ENCODE measurements around the gene BBS9. TPM values are rescaled to one million over a fixed set of nuclear protein-coding genes. Genes with fewer than 3 reads are reported as not detected.
A peak's percentile ranks its signal among the peaks of the same experiment; 100 is the strongest.

The BBS9 gene
- total RNA-seq, 1 experiment from 2014 or later, result 9.4 TPM

DNA sequence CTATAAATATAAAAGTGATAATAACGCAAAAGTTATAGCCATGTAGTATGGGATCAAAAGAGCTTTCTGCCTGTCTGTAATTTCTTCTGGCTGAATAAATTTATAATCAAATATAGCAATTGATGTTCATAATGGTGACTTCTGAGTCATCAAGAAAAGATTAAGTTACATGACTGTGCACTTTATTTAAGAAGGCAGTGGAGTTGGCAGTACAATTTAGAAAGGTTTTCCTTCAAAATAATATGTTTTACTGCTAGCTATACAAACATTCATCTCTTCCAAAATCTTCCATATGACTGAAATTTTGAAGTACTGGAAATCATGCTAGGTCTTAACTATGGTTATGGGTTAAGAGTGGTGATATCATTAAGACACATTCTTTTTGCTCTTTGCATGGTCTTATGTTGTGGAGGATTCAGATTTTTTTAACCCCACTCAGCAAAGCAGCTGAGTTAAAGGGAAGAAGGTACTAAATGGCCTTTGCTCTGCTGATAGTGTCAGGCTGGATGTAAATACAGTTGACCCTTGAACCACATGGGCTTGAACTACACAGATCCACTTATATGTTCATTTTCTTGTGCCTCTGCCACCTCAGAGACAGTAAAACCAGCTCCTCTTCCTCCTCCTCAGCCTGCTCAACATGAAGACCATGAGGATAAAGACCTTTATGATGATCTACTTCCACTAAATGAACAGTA lies 323.6 kb downstream of the BBS9 start:
- Mint-ChIP-seq H3K9me3 (ENCODE audit: low read depth, unreplicated experiment) (peaks cover 3% of the 10 kb centered on the region), H3K4me3 (ENCODE audit: low read depth, unreplicated experiment) (no peak overlapping the region), H3K4me1 (ENCODE audit: low read depth, unreplicated experiment) (no peaks in the 10 kb centered on the region), H3K27me3 (ENCODE audit: unreplicated experiment) (no peaks in the 10 kb centered on the region), H3K27ac (ENCODE audit: unreplicated experiment) (no peak overlapping the region), H3K36me3 (ENCODE audit: insufficient read depth, unreplicated experiment) (no peaks in the 10 kb centered on the region)
- no peak for DNase-seq
- intact Hi-C loops (cut with micrococcal nuclease; ENCODE audit: unreplicated experiment), result no loop called here
- CTCF ChIA-PET, result interaction anchor here (0.7 kb wide), 1 partner anchor 305 kb away, joined by 5 read pairs; no protein-coding TSS in a partner anchor
- TF ChIP-seq, protein P1, sequence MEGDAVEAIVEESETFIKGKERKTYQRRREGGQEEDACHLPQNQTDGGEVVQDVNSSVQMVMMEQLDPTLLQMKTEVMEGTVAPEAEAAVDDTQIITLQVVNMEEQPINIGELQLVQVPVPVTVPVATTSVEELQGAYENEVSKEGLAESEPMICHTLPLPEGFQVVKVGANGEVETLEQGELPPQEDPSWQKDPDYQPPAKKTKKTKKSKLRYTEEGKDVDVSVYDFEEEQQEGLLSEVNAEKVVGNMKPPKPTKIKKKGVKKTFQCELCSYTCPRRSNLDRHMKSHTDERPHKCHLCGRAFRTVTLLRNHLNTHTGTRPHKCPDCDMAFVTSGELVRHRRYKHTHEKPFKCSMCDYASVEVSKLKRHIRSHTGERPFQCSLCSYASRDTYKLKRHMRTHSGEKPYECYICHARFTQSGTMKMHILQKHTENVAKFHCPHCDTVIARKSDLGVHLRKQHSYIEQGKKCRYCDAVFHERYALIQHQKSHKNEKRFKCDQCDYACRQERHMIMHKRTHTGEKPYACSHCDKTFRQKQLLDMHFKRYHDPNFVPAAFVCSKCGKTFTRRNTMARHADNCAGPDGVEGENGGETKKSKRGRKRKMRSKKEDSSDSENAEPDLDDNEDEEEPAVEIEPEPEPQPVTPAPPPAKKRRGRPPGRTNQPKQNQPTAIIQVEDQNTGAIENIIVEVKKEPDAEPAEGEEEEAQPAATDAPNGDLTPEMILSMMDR (IDR thresholded peaks at IDR 0.05; ENCODE audit: unreplicated experiment), result no peak
- no TSS peak for BruUV-seq (replicated peaks)

- TF ChIP-seq, protein P1 (IDR thresholded peaks at IDR 0.05; ENCODE audit: unreplicated experiment), result no peak
- Mint-ChIP-seq H3K27me3 (ENCODE audit: unreplicated experiment) (no peaks in the 10 kb centered on the region), H3K9me3 (ENCODE audit: low read depth, unreplicated experiment) (no peaks in the 10 kb centered on the region), H3K36me3 (ENCODE audit: insufficient read depth, unreplicated experiment) (no peaks in the 10 kb centered on the region), H3K4me3 (ENCODE audit: low read depth, unreplicated experiment) (no peak overlapping the region), H3K4me1 (ENCODE audit: low read depth, unreplicated experiment) (no peaks in the 10 kb centered on the region), H3K27ac (ENCODE audit: unreplicated experiment) (no peak overlapping the region)
- no TSS peak for BruUV-seq (replicated peaks)
- intact Hi-C loops (cut with micrococcal nuclease; ENCODE audit: unreplicated experiment), result no loop called here
- no peak for DNase-seq
- CTCF ChIA-PET, result no interaction called here
These were observed 327.7 kb downstream of the BBS9 start for GRCh38 chr7:33457039-33457438.

DNA sequence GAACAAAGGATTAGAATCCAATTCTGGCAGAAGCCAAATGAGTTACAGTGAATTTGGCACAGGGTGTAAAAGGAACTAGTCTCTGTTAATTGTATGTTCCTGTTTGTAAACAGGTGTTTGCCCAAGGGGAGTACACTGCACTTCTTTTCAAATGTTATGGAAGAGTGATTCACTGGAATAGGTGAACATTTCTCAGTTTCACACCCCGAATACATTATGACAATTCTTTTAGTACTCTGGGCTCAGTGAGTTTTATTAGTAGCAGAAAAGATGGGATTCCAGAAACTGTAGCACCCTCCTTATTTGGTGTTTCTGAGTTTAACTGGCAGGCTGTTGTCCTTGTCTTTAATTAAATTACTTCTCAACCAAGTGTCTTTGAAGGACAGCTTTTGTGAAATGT lies 329.2 kb downstream of the BBS9 start:
- Mint-ChIP-seq H3K27me3 (ENCODE audit: unreplicated experiment) (no peaks in the 10 kb centered on the region), H3K4me3 (ENCODE audit: low read depth, unreplicated experiment) (no peak overlapping the region), H3K36me3 (ENCODE audit: insufficient read depth, unreplicated experiment) (no peaks in the 10 kb centered on the region), H3K27ac (ENCODE audit: unreplicated experiment) (no peak overlapping the region), H3K9me3 (ENCODE audit: low read depth, unreplicated experiment) (no peaks in the 10 kb centered on the region), H3K4me1 (ENCODE audit: low read depth, unreplicated experiment) (no peaks in the 10 kb centered on the region)
- TF ChIP-seq, protein P1 (IDR thresholded peaks at IDR 0.05; ENCODE audit: unreplicated experiment), result no peak
- CTCF ChIA-PET, result no interaction called here
- DNase-seq, result no peak
- BruUV-seq (replicated peaks), result no TSS peak
- intact Hi-C loops (cut with micrococcal nuclease; ENCODE audit: unreplicated experiment), result loop anchor here (2.0 kb wide), 1 partner anchor 124 kb away; no protein-coding TSS in a partner anchor

DNA sequence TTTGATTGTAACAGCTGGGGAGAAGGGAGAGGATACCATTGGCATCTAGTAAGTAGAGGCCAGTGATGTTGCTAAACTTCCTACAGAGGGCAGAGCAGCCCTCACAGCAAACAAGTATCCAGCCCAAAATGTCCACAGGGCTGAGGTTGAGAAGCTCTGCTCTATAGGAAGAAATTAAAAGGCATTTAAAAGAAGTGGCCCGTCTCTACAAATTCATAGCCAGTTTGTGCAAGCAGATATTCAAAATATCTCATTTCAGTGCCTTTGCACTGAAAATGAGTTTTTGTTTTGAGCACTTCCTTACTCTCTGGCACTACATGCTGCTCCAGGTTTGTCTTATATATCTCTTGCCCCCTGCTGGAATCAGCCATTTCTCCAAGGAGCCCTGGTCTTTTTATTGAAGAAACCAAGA lies 330.0 kb downstream of the BBS9 start:
- CTCF ChIA-PET, result interaction anchor here (0.6 to 1.4 kb wide), 4 partner anchors 174 to 494 kb away, joined by 3 to 4 read pairs (median 4); no protein-coding TSS in a partner anchor
- Mint-ChIP-seq H3K4me3 (ENCODE audit: low read depth, unreplicated experiment) (no peak overlapping the region), H3K27me3 (ENCODE audit: unreplicated experiment) (no peaks in the 10 kb centered on the region), H3K36me3 (ENCODE audit: insufficient read depth, unreplicated experiment) (no peaks in the 10 kb centered on the region), H3K9me3 (ENCODE audit: low read depth, unreplicated experiment) (no peaks in the 10 kb centered on the region), H3K27ac (ENCODE audit: unreplicated experiment) (no peak overlapping the region), H3K4me1 (ENCODE audit: low read depth, unreplicated experiment) (no peaks in the 10 kb centered on the region)
- TF ChIP-seq, protein P1 (IDR thresholded peaks at IDR 0.05; ENCODE audit: unreplicated experiment), result peak; percentile 59
- intact Hi-C loops (cut with micrococcal nuclease; ENCODE audit: unreplicated experiment), result loop anchor here (1.0 to 2.0 kb wide), 2 partner anchors 125 to 216 kb away; no protein-coding TSS in a partner anchor
- peak; percentile 37 for DNase-seq
- no TSS peak for BruUV-seq (replicated peaks)

Measured in Calu3 (cell line).